ENCODE data around the gene TBC1D21.
A peak's percentile ranks its signal among the peaks of the same experiment; 100 is the strongest.

The TBC1D21 gene

GRCh38 chr15:73886717-73887345 is 13.5 kb downstream of the TBC1D21 start:
- no peak overlapping the region for H3K4me3 ChIP-seq
- peak in 1 of 2 donors; percentile 42 for DNase-seq
- H3K27ac ChIP-seq: no peak overlapping the region
- no peaks in the 10 kb centered on the region for H3K9me3 ChIP-seq
- no peaks in the 10 kb centered on the region for H3K4me1 ChIP-seq
- intact Hi-C loops (cut with DNase I; ENCODE audit: low total_unique reads): no loop called here
- TF ChIP-seq CTCF (IDR thresholded peaks at IDR 0.05): no peak
- peaks cover 0 to 30% of the 10 kb centered on the region in 2 donors for H3K27me3 ChIP-seq
- no peaks in the 10 kb centered on the region for H3K36me3 ChIP-seq

- Histone ChIP-seq H3K36me3 (no peaks in the 10 kb centered on the region), H3K4me1 (no peaks in the 10 kb centered on the region), H3K27me3 (peaks cover 0 to 29% of the 10 kb centered on the region in 2 donors), H3K9me3 (no peaks in the 10 kb centered on the region), H3K27ac (no peak overlapping the region), H3K4me3 (no peak overlapping the region)
- intact Hi-C loops (cut with DNase I; ENCODE audit: low total_unique reads): no loop called here
- no peak for TF ChIP-seq CTCF (IDR thresholded peaks at IDR 0.05)
- DNase-seq: peak in 1 of 2 donors; percentile 51
Measured at GRCh38 chr15:73887481-73887880, 14.1 kb downstream of the TBC1D21 start.

- H3K9me3 ChIP-seq: no peaks in the 10 kb centered on the region
- H3K27ac ChIP-seq: no peak overlapping the region
- no peak for TF ChIP-seq CTCF (IDR thresholded peaks at IDR 0.05)
- DNase-seq: peak in 1 of 2 donors; percentile 34
- intact Hi-C loops (cut with DNase I; ENCODE audit: low total_unique reads): no loop called here
- no peak overlapping the region for H3K4me3 ChIP-seq
- H3K4me1 ChIP-seq: no peaks in the 10 kb centered on the region
- H3K36me3 ChIP-seq: no peaks in the 10 kb centered on the region
- peaks cover 0 to 24% of the 10 kb centered on the region in 2 donors for H3K27me3 ChIP-seq
Measured at GRCh38 chr15:73888224-73889041, 15.1 kb downstream of the TBC1D21 start.

- no peak for TF ChIP-seq CTCF (IDR thresholded peaks at IDR 0.05)
- intact Hi-C loops (cut with DNase I; ENCODE audit: low total_unique reads): no loop called here
- no peak overlapping the region for H3K27ac ChIP-seq
- H3K4me1 ChIP-seq: no peaks in the 10 kb centered on the region
- H3K27me3 ChIP-seq: peaks cover 0 to 21% of the 10 kb centered on the region in 2 donors
- no peaks in the 10 kb centered on the region for H3K9me3 ChIP-seq
- DNase-seq: peak in 1 of 2 donors; percentile 34
- H3K4me3 ChIP-seq: no peak overlapping the region
- H3K36me3 ChIP-seq: no peaks in the 10 kb centered on the region
Measured at GRCh38 chr15:73889053-73889761, 15.8 kb downstream of the TBC1D21 start.

GRCh38 chr15:73889762-73890124 is 16.4 kb downstream of the TBC1D21 start:
- no peaks in the 10 kb centered on the region for H3K36me3 ChIP-seq
- no peaks in the 10 kb centered on the region for H3K9me3 ChIP-seq
- DNase-seq: peak in 1 of 2 donors; percentile 37
- H3K4me1 ChIP-seq: no peaks in the 10 kb centered on the region
- H3K27me3 ChIP-seq: peaks cover 0 to 25% of the 10 kb centered on the region in 2 donors
- intact Hi-C loops (cut with DNase I; ENCODE audit: low total_unique reads): loop anchor here (10.0 kb wide), 1 partner anchor 75 kb away; no protein-coding TSS in a partner anchor
- no peak overlapping the region for H3K27ac ChIP-seq
- no peak overlapping the region for H3K4me3 ChIP-seq
- TF ChIP-seq CTCF (IDR thresholded peaks at IDR 0.05): no peak
